NB4 (cell line): ENCODE results near the gene ZBTB44.

Source experiments
- POLR2A ChIP-seq: IDR thresholded peaks from 2 replicates; pipeline ENCODE4 v1.6.1; 2011; ENCODE audit warnings: mild to moderate bottlenecking; ENCODE audit not compliant: insufficient read length; ENCODE audit errors: extremely low read depth
- TF ChIP-seq, protein P1 (sequence below): IDR thresholded peaks from 2 replicates; pipeline ENCODE4 v1.6.1; 2011; ENCODE audit warnings: low read depth, low read length

DNA sequence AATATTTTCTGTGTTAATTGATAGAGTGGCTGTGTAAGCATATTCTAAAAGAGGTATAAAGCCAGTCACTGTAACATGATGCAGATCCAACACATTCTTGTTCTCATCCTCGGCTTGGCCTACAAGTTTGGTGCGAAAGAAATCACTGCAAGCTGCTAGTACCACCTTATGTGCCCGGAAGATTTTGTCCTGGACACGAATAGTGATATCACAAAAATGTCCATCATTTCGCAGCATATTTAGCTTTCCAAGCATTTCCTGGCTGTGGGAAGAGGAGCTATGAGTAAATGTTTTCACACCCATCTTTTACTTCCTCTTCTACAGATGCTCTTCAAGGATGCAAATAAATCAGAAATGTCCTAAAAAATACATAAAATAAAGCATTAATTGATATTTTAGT lies 53.1 kb downstream of the ZBTB44 start:
- TF ChIP-seq, protein P1, sequence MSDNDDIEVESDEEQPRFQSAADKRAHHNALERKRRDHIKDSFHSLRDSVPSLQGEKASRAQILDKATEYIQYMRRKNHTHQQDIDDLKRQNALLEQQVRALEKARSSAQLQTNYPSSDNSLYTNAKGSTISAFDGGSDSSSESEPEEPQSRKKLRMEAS, result no peak
- no peak for TF ChIP-seq POLR2A
